ENCODE data around the gene SPATA33. TPM values are rescaled to one million over a fixed set of nuclear protein-coding genes. Genes with fewer than 3 reads are reported as not detected.

Gene SPATA33
- total RNA-seq, 1 donor from 2014 or later = 16.6 TPM

- intact Hi-C loops (cut with micrococcal nuclease) = no loop called here
These were observed 47.4 kb downstream of the SPATA33 start for GRCh38 chr16:89705006-89705405.

- intact Hi-C loops (cut with micrococcal nuclease) = loop anchor here (1.0 kb wide), 3 partner anchors 87 to 204 kb away; no protein-coding TSS in a partner anchor
These were observed 49.1 kb downstream of the SPATA33 start for GRCh38 chr16:89706518-89707260.

GRCh38 chr16:89707695-89708094 is 50.1 kb downstream of the SPATA33 start:
- intact Hi-C loops (cut with micrococcal nuclease) = no loop called here

GRCh38 chr16:89708481-89708931 is 50.9 kb downstream of the SPATA33 start:
- intact Hi-C loops (cut with micrococcal nuclease) = no loop called here

- intact Hi-C loops (cut with micrococcal nuclease) = no loop called here
These were observed 51.5 kb downstream of the SPATA33 start for GRCh38 chr16:89709166-89709565.

GRCh38 chr16:89709716-89710432 is 52.2 kb downstream of the SPATA33 start:
- intact Hi-C loops (cut with micrococcal nuclease) = no loop called here

- intact Hi-C loops (cut with micrococcal nuclease) = loop anchor here (1.0 kb wide), 1 partner anchor 10 kb away; the partner anchor contains the start of gene ZNF276
These were observed 53.3 kb downstream of the SPATA33 start for GRCh38 chr16:89710709-89711564.

- intact Hi-C loops (cut with micrococcal nuclease) = loop anchor here (1.0 kb wide), 1 partner anchor 10 kb away; the partner anchor contains the start of gene ZNF276
These were observed 54.1 kb downstream of the SPATA33 start for GRCh38 chr16:89711601-89712273.

GRCh38 chr16:89712274-89712781 is 54.7 kb downstream of the SPATA33 start:
- intact Hi-C loops (cut with micrococcal nuclease) = no loop called here

GRCh38 chr16:89716493-89716892 is 58.9 kb downstream of the SPATA33 start:
- intact Hi-C loops (cut with micrococcal nuclease) = no loop called here

- intact Hi-C loops (cut with micrococcal nuclease) = no loop called here
These were observed 59.5 kb downstream of the SPATA33 start for GRCh38 chr16:89716916-89717687.

GRCh38 chr16:89717688-89718505 is 60.3 kb downstream of the SPATA33 start:
- intact Hi-C loops (cut with micrococcal nuclease) = no loop called here

Other genes with a start within 250 kb of the SPATA33 start
- 154 and 155 TPM in 2 replicates for gene ANKRD11, start 167.3 kb upstream of the SPATA33 start, total RNA-seq
- gene SPG7, start 149.4 kb upstream of the SPATA33 start, total RNA-seq = 115 and 116 TPM in 2 replicates
- gene RPL13, start 97.2 kb upstream of the SPATA33 start, total RNA-seq = 2,174 and 2,182 TPM in 2 replicates
- 3.8 and 6.7 TPM in 2 replicates for gene CPNE7, start 82.1 kb upstream of the SPATA33 start, total RNA-seq
- gene DPEP1, start 44.2 kb upstream of the SPATA33 start, total RNA-seq = not detected in 2 replicates
- 98.8 and 101 TPM in 2 replicates for gene CHMP1A, start 128 bp upstream of the SPATA33 start, total RNA-seq
- gene CDK10, start 28.9 kb downstream of the SPATA33 start, total RNA-seq = 91.5 and 96.3 TPM in 2 replicates
- gene SPATA2L, start 43.9 kb downstream of the SPATA33 start, total RNA-seq = 6.0 and 6.7 TPM in 2 replicates
- 11.9 and 13.0 TPM in 2 replicates for gene VPS9D1, start 63.1 kb downstream of the SPATA33 start, total RNA-seq
- gene ZNF276, start 63.7 kb downstream of the SPATA33 start, total RNA-seq = 75.6 and 79.0 TPM in 2 replicates
- 156 and 173 TPM in 2 replicates for gene FANCA, start 158.8 kb downstream of the SPATA33 start, total RNA-seq
- 1.2 and 1.3 TPM in 2 replicates for gene SPIRE2, start 170.6 kb downstream of the SPATA33 start, total RNA-seq
- 208 and 234 TPM in 2 replicates for gene TCF25, start 215.8 kb downstream of the SPATA33 start, total RNA-seq

Data from T-helper 2 cell treated with Interferon-gamma antibody and Interleukin-4, amounts not matched to agents 100 ng/mL and 5 ng/mL, for 36 hours (primary cell).